T follicular helper cell (primary cell): ENCODE results near the gene PCBP1.
"Not testable (repeated sequence)": the region's sequence is repeated elsewhere in the genome, so short reads cannot be mapped to it uniquely, and the experiment has no call there.

Experiments
- DNase-seq: peaks from one replicate; pipeline ENCODE4 v3.0.0-alpha.2; 2020; ENCODE audit warnings: low read depth

The PCBP1 gene

DNA sequence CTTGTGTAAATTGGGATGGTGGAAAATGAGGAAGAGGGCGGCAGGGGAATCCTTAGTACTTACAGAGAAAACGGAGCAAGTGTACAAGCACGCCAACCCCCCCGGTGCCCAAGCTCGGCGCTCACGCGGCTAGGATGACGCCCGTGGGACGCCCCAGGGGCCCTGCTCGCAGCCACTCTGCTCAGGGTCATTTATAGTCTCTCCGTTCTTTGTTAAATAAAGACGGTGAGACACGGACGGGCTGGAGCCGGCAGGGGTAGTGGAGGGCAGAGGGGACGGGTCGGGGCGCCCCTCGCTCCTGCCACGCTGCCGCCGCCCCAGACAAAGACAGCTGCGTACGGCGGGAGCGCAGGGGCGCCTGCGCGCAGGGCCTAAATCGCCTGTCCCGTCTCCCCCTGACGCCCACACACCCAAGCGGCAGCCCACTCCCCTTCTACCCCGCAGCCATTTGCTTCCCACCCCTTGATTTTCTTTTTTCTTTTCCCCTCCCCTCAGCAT, 37.8 kb downstream of the PCBP1 start:
- no peak for DNase-seq

DNA sequence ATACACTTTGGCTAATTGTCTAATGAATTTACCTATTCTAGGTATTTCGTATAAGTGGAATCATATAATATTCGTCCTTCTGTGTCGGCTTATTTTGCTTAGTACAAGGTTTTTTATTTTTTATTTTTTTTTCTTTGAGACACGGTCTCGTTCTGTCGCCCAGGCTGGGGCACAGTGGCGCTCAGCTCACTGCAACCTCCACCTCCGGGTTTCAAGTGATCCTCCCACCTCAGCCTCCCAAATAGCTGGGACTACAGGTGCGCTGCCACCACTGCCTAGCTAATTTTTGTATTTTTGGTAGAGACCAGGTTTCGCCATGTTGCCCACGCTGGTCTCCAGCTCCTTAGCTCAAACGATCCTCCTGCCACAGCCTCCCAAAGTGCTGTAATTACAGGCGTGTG, 38.2 kb downstream of the PCBP1 start:
- DNase-seq = no peak

DNA sequence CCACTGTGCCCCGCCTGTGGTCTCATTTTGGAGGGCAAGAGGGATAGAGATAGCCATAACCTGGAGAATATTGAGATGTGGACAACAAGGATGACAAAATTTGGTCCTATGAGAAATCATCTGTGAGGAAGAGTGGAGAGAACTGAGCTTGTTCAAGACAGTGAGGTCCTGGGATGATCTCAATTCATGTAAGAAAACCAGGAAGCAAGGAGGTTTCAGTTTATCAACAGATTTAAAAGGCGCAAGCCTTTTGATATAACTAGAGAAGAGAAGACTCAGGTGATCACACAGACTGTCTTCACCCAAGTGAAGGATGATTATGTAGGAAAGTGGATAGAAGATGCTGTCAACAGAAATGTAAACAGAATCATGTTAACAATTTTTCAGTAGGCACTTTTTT, 39.1 kb downstream of the PCBP1 start:
- no peak for DNase-seq

DNA sequence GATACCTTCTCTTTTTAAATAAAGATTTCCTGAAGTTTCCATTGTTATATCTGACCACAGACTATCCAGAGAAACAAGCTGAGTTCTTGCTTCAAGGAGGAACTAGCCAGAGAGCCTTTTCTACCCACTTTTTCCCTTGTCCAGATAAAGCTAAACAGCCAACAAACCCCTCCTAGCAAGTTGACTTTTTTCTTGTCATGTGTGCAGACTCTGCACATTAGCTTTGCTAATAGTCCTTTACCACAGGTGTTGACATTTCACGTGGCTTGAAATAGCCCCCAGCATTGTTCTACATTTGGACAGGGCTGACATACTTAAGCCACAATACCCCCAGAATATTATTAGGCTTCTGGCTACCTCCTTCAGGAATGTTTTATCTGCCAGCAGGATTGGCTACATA, 40.7 kb downstream of the PCBP1 start:
- DNase-seq = no peak

DNA sequence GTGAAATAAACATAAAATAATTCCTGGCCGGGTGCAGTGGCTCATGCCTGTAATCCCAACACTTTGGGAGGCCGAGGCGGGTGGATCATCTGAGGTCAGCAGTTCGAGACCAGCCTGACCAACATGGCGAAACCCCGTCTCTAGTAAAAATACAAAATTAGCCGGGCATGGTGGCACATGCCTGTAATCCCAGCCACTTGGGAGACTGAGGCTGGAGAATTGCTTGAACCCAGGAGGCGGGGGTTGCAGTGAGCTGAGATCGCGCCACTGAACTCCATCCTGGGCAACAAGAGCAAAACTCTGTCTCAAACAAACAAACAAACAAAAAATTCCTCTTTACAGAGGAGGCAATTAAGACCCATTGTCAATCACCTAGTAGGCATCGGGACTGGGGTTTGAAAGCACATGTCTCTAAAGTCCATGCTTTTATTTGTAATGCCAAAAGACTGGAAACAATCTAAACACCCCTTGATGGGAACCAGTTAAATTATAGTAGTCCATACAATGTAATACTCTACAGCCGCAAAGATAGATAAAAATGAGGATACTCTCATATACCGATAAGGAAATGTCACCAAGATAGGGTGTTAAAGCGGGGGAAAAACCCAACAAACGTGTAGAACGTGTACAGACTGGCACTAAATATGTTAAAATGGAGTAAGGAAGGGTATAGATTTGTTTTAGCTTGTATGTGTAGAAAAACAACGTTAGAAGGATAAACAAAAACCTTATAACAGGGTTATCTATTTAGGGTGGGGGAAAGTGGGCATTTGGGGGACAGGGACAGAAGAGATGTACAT, 44.3 kb downstream of the PCBP1 start:
- DNase-seq = not testable (repeated sequence)

DNA sequence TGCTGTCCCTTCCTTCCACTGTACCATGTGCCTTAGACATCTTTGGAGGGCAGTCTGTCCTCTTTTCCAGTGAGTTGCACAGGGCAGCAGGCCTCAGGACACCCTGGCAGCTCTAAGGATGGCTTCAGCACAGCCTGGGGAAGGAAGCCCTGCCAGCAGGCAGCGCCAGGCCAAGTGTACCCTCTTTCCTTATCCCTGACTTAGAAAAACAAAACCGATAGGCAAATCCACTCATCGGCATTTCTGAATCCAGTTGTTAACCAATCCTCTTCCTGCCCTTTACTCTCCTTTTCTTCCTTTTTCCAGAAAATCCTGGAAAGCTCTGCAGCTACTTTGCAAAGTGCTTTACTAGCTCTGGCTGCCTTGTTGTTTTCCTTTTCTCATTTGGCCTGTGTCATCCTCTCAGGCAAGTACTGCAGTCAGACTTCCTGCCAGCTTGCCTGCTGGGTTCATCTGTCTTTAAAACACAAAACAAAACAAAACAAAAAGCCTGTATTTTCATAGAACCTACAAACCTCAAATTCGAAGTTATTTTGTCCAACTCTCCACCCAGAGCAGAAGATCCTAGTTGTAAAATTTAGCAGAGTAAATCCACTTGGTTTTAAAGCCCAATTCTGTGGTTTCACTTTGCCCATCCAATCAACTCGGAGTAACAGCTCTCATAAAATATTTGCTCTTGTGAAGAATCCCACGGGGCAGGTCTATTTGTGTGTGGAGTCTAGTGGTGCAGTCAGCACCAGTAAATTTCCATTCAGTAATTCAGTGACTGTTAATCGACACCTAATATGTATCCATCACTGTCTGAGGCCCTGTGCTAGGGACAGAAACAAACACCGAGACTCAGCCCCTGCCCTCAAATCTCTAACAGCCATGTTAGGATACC, 45.2 kb downstream of the PCBP1 start:
- no peak for DNase-seq

DNA sequence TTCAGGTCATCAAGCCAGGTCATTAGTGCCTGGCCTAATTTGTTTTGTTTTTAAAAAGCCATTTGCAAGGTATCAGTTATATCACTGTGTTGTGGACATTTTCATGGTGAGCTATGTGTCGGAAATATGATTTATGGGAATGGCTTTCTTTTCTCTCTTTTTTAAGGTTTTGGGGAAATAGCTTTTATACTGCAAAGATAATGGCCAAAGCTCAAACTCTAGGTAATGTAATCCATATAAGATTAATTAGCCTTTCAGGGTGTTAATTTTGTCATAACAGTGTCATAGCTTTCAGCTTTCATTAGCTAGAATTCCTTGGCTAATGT, 45.8 kb downstream of the PCBP1 start:
- DNase-seq = no peak

DNA sequence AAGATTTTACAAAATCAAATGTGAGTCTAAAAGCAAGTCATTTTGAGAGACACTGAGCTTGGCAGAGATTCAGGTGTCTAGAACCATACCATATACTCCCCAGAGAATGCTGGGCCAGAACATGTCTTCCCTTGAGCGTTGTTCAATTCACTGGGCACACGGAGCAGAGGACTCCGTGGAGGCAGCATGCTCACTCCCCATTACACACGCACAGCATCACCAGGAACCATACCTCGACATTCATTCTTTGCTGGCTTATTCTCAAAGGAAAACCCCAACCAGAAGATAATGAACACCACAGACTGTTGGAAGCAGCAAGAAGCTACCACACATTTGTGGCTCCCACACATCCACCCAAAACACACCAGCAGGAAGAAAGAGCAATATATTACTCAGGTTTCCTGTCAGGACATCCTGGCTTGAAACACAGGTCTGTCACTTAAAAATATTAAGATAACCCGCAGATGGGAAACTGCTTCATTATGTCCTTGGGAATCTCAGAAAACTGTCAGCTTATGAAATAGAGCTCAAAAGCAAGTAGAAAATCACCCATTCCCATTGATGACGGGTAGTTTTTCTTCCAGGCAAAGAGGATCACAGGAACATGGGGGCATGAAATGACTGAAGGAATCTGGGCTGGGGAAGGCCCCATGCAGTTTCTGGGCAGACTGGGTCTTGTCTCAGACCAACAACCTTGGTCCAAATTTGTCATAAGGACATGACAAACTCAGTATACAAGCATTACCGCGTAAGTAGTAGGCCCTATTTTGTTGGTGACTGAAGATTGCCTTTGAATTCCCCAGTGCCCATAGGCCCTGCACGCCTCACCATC, 46.4 kb downstream of the PCBP1 start:
- no peak for DNase-seq

DNA sequence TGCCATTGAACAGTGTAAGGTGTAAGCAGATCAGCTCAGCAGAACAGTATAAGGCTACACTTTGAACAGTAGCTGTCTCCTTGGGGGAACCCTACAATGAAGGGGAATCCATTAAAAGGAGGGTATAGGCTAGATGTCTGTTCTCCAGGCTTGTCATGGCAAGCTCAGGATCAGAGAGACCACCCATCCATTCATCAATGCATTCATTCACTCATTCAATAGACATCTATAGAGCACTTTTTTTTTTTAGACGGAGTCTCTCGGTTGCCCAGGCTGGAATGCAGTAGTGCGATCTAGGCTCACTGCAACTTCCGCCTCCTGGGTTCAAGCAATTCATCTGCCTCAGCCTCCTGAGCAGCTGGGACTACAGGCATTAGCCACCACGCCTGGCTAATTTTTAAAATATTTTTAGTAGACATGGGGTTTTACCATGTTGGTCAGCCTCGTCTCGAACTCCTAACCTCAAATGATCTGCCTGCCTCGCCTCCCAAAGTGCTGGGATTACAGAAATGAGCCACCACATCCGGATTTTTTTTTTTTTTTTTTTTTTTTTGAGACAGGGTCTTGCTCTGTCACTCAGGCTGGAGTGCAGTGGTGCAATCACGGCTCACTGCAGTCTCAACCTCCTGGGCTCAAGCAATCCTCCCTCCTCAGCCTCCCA, 47.2 kb downstream of the PCBP1 start:
- not testable (repeated sequence) for DNase-seq
